IMR-90 (cell line): Measurements from ENCODE around the gene CNTFR. TPM values are rescaled to one million over a fixed set of nuclear protein-coding genes. Genes with fewer than 3 reads are reported as not detected.

Experiments
- ATAC-seq: fragments of 200-7000 bp; cut with Tn5 transposase; 2 replicates; pipeline ENCODE4 v1.9.1; 2020; ENCODE audit warnings: low read depth, mild to moderate bottlenecking, moderate library complexity
- BruUV-seq: library from RNA; stranded (reverse); fragments of 400-500 nt; replicated peaks from 2 replicates; lab custom pipeline; 2021; lab: Mats Ljungman, UMichigan
- CTCF ChIA-PET: fragments of 300-600 bp; formaldehyde crosslinking; extraction: SDS; loops from one replicate; lab custom pipeline; 2021; ENCODE audit warnings: antibody characterized with exemption; lab: Yijun Ruan, JAX
- POLR2A ChIA-PET: fragments of 300-600 bp; sonication (Branson Sonifier 250); formaldehyde crosslinking; loops from one replicate; lab custom pipeline; 2022; ENCODE audit warnings: antibody characterized with exemption; ENCODE audit not compliant: unreplicated experiment; lab: Charles Lee
- DNase-seq: peaks from one replicate; pipeline ENCODE4 v3.0.0; 2013
- H2AFZ ChIP-seq: replicated peaks from 2 replicates; pipeline ENCODE3; 2013; ENCODE audit warnings: low read length, mild to moderate bottlenecking; ENCODE audit not compliant: poor library complexity
- H2AK5ac ChIP-seq: 2 replicates; pipeline ENCODE4 v1.6.1; 2013; ENCODE audit warnings: low read depth, low read length, inconsistent platforms
- H2AK9ac ChIP-seq: replicated peaks from 2 replicates; pipeline ENCODE3; 2013; ENCODE audit warnings: mild to moderate bottlenecking, low read depth, low read length, moderate library complexity; ENCODE audit not compliant: poor library complexity
- H2BK120ac ChIP-seq: 2 replicates; pipeline ENCODE4 v1.6.1; 2013; ENCODE audit warnings: low read depth, low read length, inconsistent platforms
- H2BK15ac ChIP-seq: 3 replicates; pipeline ENCODE4 v1.6.1; 2013; ENCODE audit warnings: low read depth, low read length, inconsistent platforms
- H2BK20ac ChIP-seq: 2 replicates; pipeline ENCODE4 v1.6.1; 2013; ENCODE audit warnings: low read depth, mild to moderate bottlenecking, inconsistent platforms, low read length, moderate library complexity
- H2BK5ac ChIP-seq: 2 replicates; pipeline ENCODE4 v1.6.1; 2013; ENCODE audit warnings: mild to moderate bottlenecking, low read depth, low read length, inconsistent platforms; ENCODE audit not compliant: poor library complexity, severe bottlenecking
- H3K14ac ChIP-seq: replicated peaks from 2 replicates; pipeline ENCODE4 v1.6.1; 2013; ENCODE audit warnings: low read depth, low read length, inconsistent platforms
- H3K18ac ChIP-seq: 2 replicates; pipeline ENCODE4 v1.6.1; 2013; ENCODE audit warnings: low read depth, low read length, control low read depth
- H3K23ac ChIP-seq: 2 replicates; pipeline ENCODE4 v1.6.1; 2013; ENCODE audit warnings: low read depth, low read length, inconsistent platforms
- H3K27ac ChIP-seq: 2 replicates; pipeline ENCODE4 v1.5.1; 2013; ENCODE audit warnings: mild to moderate bottlenecking, control low read depth, low read length; ENCODE audit not compliant: insufficient read depth
- H3K27me3 ChIP-seq: 2 replicates; pipeline ENCODE4 v1.6.1; 2013; ENCODE audit warnings: low read length; ENCODE audit not compliant: control insufficient read depth, insufficient read depth
- H3K36me3 ChIP-seq: 2 replicates; pipeline ENCODE4 v1.6.1; 2013; ENCODE audit warnings: low read length, mixed read lengths; ENCODE audit not compliant: control insufficient read depth, insufficient read depth
- H3K4ac ChIP-seq: 2 replicates; pipeline ENCODE4 v1.6.1; 2013; ENCODE audit warnings: low read depth, low read length, inconsistent platforms
- H3K4me1 ChIP-seq: 2 replicates; pipeline ENCODE4 v1.6.1; 2013; ENCODE audit warnings: low read length, mixed read lengths; ENCODE audit not compliant: control insufficient read depth, insufficient read depth
- H3K4me2 ChIP-seq: 2 replicates; pipeline ENCODE4 v1.6.1; 2013; ENCODE audit warnings: low read depth, mild to moderate bottlenecking, control low read depth, low read length, moderate library complexity
- H3K4me3 ChIP-seq: 2 replicates; pipeline ENCODE4 v1.5.1; 2013; ENCODE audit warnings: low read depth, mild to moderate bottlenecking, control low read depth, low read length, moderate library complexity; ENCODE audit not compliant: insufficient read depth
- H3K56ac ChIP-seq: 2 replicates; pipeline ENCODE4 v1.6.1; 2013; ENCODE audit warnings: low read length, inconsistent platforms; ENCODE audit not compliant: insufficient read depth; ENCODE audit errors: extremely low read depth
- H3K79me1 ChIP-seq, 2 experiments: 2 replicates each; pipeline ENCODE4 v1.6.1; 2013; ENCODE audit warnings: low read length in 2 of 2, inconsistent platforms in 1 of 2, low read depth in 1 of 2
- H3K9ac ChIP-seq: 2 replicates; pipeline ENCODE4 v1.6.1; 2013; ENCODE audit warnings: low read depth, low read length, control low read depth
- H3K9me1 ChIP-seq: 2 replicates; pipeline ENCODE4 v1.6.1; 2013; ENCODE audit warnings: low read length, inconsistent platforms; ENCODE audit not compliant: insufficient read depth
- H3K9me3 ChIP-seq: 2 replicates; pipeline ENCODE4 v1.6.1; 2013; ENCODE audit warnings: low read length; ENCODE audit not compliant: control insufficient read depth, insufficient read depth
- H4K20me1 ChIP-seq: 2 replicates; pipeline ENCODE4 v1.6.1; 2013; ENCODE audit warnings: low read length, inconsistent platforms; ENCODE audit not compliant: insufficient read depth
- H4K5ac ChIP-seq: 2 replicates; pipeline ENCODE4 v1.6.1; 2013; ENCODE audit warnings: mild to moderate bottlenecking, low read depth, low read length, control low read depth
- H4K8ac ChIP-seq, 2 experiments: 2 replicates each; pipeline ENCODE4 v1.6.1; 2013; ENCODE audit warnings: low read depth in 2 of 2, low read length in 2 of 2, control low read depth in 1 of 2, inconsistent platforms in 1 of 2
- H4K91ac ChIP-seq: 2 replicates; pipeline ENCODE4 v1.6.1; 2013; ENCODE audit warnings: low read depth, low read length, inconsistent platforms; ENCODE audit not compliant: insufficient read depth
- BHLHE40 ChIP-seq: fragments of 150-350 bp; IDR thresholded peaks from 2 replicates; pipeline ENCODE4 v1.6.1; 2016; ENCODE audit warnings: mild to moderate bottlenecking, low read depth, low read length
- CEBPB ChIP-seq: IDR thresholded peaks from 2 replicates; pipeline ENCODE4 v1.6.1; 2012; ENCODE audit warnings: low read depth, low read length, improper control_type of control experiment
- CHD1 ChIP-seq: IDR thresholded peaks from 2 replicates; pipeline ENCODE4 v1.6.1; 2012; ENCODE audit warnings: low read depth, low read length, improper control_type of control experiment
- FOS ChIP-seq: fragments of 150-350 bp; IDR thresholded peaks from 2 replicates; pipeline ENCODE4 v1.6.1; 2016; ENCODE audit warnings: low read depth, low read length
- MXI1 ChIP-seq: IDR thresholded peaks from 2 replicates; pipeline ENCODE4 v1.6.1; 2012; ENCODE audit warnings: low read depth, mild to moderate bottlenecking, low read length, moderate library complexity, borderline replicate concordance
- NFE2L2 ChIP-seq: fragments of 150-350 bp; IDR thresholded peaks from 2 replicates; pipeline ENCODE4 v1.6.1; 2016; ENCODE audit warnings: low read depth, mild to moderate bottlenecking, low read length
- POLR2A ChIP-seq: IDR thresholded peaks from 2 replicates; pipeline ENCODE4 v1.6.1; 2012; ENCODE audit warnings: mild to moderate bottlenecking, low read depth, low read length
- RAD21 ChIP-seq: IDR thresholded peaks from 2 replicates; pipeline ENCODE4 v1.6.1; 2012; ENCODE audit warnings: low read length, improper control_type of control experiment
- RCOR1 ChIP-seq: IDR thresholded peaks from 2 replicates; pipeline ENCODE4 v1.6.1; 2012; ENCODE audit warnings: mild to moderate bottlenecking, low read length, improper control_type of control experiment; ENCODE audit not compliant: insufficient replicate concordance
- RFX5 ChIP-seq: IDR thresholded peaks from 2 replicates; pipeline ENCODE4 v1.8.0; 2012; ENCODE audit warnings: low read depth, mild to moderate bottlenecking, low read length, moderate library complexity
- WGBS, 2 experiments: methylation state at CpG; one replicate each; pipeline versions ENCODE4 v1.1.5 to v1.1.7; 2013; ENCODE audit warnings: missing lambda C conversion rate in 2 of 2; ENCODE audit not compliant: insufficient read length in 1 of 2; ENCODE audit errors: extremely low coverage in 2 of 2; 5-methylcytosine and 5-hydroxymethylcytosine counted together
- dilution Hi-C: fragments of 300-500 bp; cut with HindIII; formaldehyde crosslinking; loops from one replicate; pipeline ENCODE4 v1.14.3; 2018; ENCODE audit warnings: low sequenced_read_pairs; ENCODE audit not compliant: unreplicated experiment
- in situ Hi-C: fragments of 300-500 bp; cut with MboI; formaldehyde crosslinking; loops from 3 replicates; pipeline ENCODE4 v1.14.3; 2019; ENCODE audit warnings: low sequenced_read_pairs, inconsistent platforms, mixed read lengths
- intact Hi-C: fragments of 100-400 bp; cut with micrococcal nuclease; formaldehyde crosslinking; loops from 2 replicates; pipeline ENCODE4 v1.10.0; 2022
- polyA plus RNA-seq, 3 experiments: library from polyadenylated mRNA; depleted of rRNA; stranded (reverse); fragments of >200 nt; gene quantifications; 2 replicates each; pipeline ENCODE4 v1.2.3, GENCODE V29; 2012; ENCODE audit warnings: low replicate concordance in 1 of 3
- total RNA-seq: library from RNA; depleted of rRNA; stranded (reverse); fragments of >200 nt; gene quantifications from 2 replicates; pipeline ENCODE4 v1.2.3, GENCODE V29; 2012
- TF ChIP-seq, protein P1 (sequence below): fragments of 150-350 bp; IDR thresholded peaks from 2 replicates; pipeline ENCODE4 v1.6.1; 2017; ENCODE audit warnings: mild to moderate bottlenecking, antibody characterized with exemption, low read length, low read depth
- TF ChIP-seq, protein P2 (sequence below): conservative IDR thresholded peaks from 2 replicates; pipeline ENCODE4 v1.5.1; 2012; ENCODE audit warnings: mild to moderate bottlenecking, low read depth, low read length, improper control_type of control experiment
- TF ChIP-seq, protein P3 (sequence below): fragments of 150-350 bp; IDR thresholded peaks from 2 replicates; pipeline ENCODE4 v1.6.1; 2016; ENCODE audit warnings: low read depth, mild to moderate bottlenecking, low read length, moderate library complexity, borderline replicate concordance

The CNTFR gene
- total and polyA plus RNA-seq, 2 of the 4 experiments (the other 2 are of a cell fraction): not detected

- H2BK5ac ChIP-seq: no peak overlapping the region
- DNase-seq (no peak), ATAC-seq (no peak)
- no peak overlapping the region for H3K27ac ChIP-seq
- ChIA-PET CTCF (interaction anchor here (0.9 to 1.0 kb wide), 2 partner anchors 42 to 54 kb away, joined by 3 read pairs; no protein-coding TSS in a partner anchor), POLR2A (no interaction called here)
- no peak overlapping the region for H4K8ac ChIP-seq
- no peak overlapping the region for H3K4me3 ChIP-seq
- H3K9ac ChIP-seq: no peak overlapping the region
- dilution Hi-C loops: no loop called here
- no peaks in the 10 kb centered on the region for H4K20me1 ChIP-seq
- BruUV-seq: no TSS peak
- no peaks in the 10 kb centered on the region for H3K36me3 ChIP-seq
- no peak overlapping the region for H3K18ac ChIP-seq
- no peak for TF ChIP-seq POLR2A
- TF ChIP-seq, protein P1, sequence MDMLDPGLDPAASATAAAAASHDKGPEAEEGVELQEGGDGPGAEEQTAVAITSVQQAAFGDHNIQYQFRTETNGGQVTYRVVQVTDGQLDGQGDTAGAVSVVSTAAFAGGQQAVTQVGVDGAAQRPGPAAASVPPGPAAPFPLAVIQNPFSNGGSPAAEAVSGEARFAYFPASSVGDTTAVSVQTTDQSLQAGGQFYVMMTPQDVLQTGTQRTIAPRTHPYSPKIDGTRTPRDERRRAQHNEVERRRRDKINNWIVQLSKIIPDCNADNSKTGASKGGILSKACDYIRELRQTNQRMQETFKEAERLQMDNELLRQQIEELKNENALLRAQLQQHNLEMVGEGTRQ: no peak
- TF ChIP-seq, protein P2, sequence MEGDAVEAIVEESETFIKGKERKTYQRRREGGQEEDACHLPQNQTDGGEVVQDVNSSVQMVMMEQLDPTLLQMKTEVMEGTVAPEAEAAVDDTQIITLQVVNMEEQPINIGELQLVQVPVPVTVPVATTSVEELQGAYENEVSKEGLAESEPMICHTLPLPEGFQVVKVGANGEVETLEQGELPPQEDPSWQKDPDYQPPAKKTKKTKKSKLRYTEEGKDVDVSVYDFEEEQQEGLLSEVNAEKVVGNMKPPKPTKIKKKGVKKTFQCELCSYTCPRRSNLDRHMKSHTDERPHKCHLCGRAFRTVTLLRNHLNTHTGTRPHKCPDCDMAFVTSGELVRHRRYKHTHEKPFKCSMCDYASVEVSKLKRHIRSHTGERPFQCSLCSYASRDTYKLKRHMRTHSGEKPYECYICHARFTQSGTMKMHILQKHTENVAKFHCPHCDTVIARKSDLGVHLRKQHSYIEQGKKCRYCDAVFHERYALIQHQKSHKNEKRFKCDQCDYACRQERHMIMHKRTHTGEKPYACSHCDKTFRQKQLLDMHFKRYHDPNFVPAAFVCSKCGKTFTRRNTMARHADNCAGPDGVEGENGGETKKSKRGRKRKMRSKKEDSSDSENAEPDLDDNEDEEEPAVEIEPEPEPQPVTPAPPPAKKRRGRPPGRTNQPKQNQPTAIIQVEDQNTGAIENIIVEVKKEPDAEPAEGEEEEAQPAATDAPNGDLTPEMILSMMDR: no peak
- no peak for TF ChIP-seq RAD21
- no peak for TF ChIP-seq RCOR1
- TF ChIP-seq NFE2L2: no peak
- TF ChIP-seq, protein P3, sequence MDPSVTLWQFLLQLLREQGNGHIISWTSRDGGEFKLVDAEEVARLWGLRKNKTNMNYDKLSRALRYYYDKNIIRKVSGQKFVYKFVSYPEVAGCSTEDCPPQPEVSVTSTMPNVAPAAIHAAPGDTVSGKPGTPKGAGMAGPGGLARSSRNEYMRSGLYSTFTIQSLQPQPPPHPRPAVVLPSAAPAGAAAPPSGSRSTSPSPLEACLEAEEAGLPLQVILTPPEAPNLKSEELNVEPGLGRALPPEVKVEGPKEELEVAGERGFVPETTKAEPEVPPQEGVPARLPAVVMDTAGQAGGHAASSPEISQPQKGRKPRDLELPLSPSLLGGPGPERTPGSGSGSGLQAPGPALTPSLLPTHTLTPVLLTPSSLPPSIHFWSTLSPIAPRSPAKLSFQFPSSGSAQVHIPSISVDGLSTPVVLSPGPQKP: no peak
- TF ChIP-seq RFX5: no peak
- TF ChIP-seq CHD1: no peak
- TF ChIP-seq MXI1: no peak
- TF ChIP-seq FOS: no peak
- TF ChIP-seq CEBPB: no peak
- no peak for TF ChIP-seq BHLHE40
- intact Hi-C loops: loop anchor here (5.0 kb wide), 1 partner anchor 217 kb away; no protein-coding TSS in a partner anchor
- H3K79me1 ChIP-seq: no peaks in the 10 kb centered on the region
- no peak overlapping the region for H4K5ac ChIP-seq
- no peak overlapping the region for H4K91ac ChIP-seq
- H3K56ac ChIP-seq: no peak overlapping the region
- H2AK9ac ChIP-seq: no peak overlapping the region
- in situ Hi-C loops: no loop called here
- no peak overlapping the region for H3K4me2 ChIP-seq
- H3K14ac ChIP-seq: no peak overlapping the region
- no peak overlapping the region for H2AK5ac ChIP-seq
- no peak overlapping the region for H2BK20ac ChIP-seq
- H3K27me3 ChIP-seq: peaks cover 45% of the 10 kb centered on the region
- H3K4ac ChIP-seq: no peak overlapping the region
- no peak overlapping the region for H2BK15ac ChIP-seq
- H3K4me1 ChIP-seq: no peaks in the 10 kb centered on the region
- H3K9me3 ChIP-seq: no peaks in the 10 kb centered on the region
- peaks cover 3% of the 10 kb centered on the region; the same call in 1 of the 2 replicates for H3K9me1 ChIP-seq
- no peak overlapping the region for H2BK120ac ChIP-seq
- H3K23ac ChIP-seq: no peak overlapping the region
- no peak overlapping the region for H2AFZ ChIP-seq
- WGBS, 2 experiments: no CpG with 5 or more reads among the region's 5 CpGs
Observed at GRCh38 chr9:34549407-34549732, 40.2 kb downstream of the CNTFR start.
